ENCODE results near the gene CAPN8. TPM values are rescaled to one million over a fixed set of nuclear protein-coding genes. Genes with fewer than 3 reads are reported as not detected.

Gene CAPN8
- not detected in 2 replicates for total RNA-seq

DNA sequence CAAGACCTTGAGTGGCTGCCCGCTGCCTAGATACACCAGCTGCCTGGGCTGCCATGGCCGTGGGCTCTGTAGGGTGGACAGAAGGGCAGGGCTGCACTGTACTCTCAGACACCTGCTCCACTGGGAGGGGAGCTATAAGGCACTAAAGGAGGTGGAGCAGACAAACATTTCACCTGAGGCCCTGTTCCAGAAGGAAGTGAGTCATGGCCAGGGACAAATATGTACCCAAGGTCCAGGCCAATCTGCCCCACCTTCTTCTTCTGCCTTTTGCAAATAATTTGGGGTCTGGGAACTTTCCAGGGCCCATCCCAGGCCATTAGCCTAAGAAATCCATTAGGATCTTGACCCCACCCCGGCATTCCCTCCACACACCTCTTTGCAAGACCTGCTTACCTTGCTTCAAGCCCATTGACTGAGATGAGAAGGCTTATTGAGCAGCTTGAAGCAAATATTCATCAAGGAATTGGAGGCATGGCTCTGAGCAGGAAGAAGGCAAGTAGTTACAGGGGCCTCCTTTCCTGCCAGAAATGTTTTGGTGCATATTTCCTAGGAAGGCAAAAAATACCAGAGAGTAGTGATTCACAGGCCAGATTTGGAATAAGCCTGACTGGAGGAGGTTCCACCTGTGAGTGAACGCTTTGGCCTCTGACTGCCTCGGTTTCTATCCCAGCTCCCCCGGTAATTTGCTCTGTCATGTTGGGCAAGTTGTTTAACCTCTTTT is at the start of gene CAPN8:
CAPN8 (minus strand) TSS at position 110 of the 721 bp plus-strand sequence; CDS start at position 55, 55 bp downstream.

DNA sequence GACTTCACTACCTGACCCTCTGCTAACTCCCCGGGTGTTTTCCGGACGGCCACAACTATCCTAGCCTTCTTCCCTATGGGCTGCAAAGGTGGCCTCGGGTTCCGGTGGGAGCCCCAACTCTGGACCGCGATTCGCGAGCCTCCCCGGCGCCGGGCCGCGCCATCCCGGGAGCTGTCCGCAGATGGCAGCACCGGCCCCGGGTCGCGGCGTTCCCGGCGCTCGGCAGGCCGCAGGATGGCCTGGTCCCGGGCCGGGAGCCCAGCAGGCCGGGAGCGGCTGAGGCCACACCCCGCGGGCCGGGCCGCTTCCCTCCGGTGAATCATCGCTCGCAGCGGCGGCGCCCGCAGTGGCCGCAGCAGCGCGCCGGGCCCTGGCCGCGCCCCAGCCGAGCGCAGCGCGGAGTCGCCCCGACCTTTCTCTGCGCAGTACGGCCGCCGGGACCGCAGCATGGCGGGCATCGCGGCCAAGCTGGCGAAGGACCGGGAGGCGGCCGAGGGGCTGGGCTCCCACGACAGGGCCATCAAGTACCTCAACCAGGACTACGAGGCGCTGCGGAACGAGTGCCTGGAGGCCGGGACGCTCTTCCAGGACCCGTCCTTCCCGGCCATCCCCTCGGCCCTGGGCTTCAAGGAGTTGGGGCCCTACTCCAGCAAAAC is 46.8 kb upstream of the CAPN8 start, which contains the start of gene CAPN2:
CAPN2 (plus strand) TSS at position 346 of the 656 bp plus-strand sequence; CDS start at position 448, 102 bp downstream.

Other genes with a start within 250 kb of the CAPN8 start
- 348 and 511 TPM in 2 replicates for gene CAPN2, start 46.8 kb upstream of the CAPN8 start, total RNA-seq
- gene TP53BP2, start 180.2 kb upstream of the CAPN8 start, total RNA-seq = 28.1 and 42.8 TPM in 2 replicates